MV-4-11 (cell line): ENCODE data around the gene MBP.

Source experiments
- DNase-seq: peaks from one replicate; lab custom pipeline; 2025; lab: John Stamatoyannopoulos, UW

MBP gene

GRCh38 chr18:77133835-77134496, 1.4 kb upstream of the MBP start:
- DNase-seq, result peak; percentile 85

GRCh38 chr18:77133051-77133834, 660 bp upstream of the MBP start:
- DNase-seq, result no peak

GRCh38 chr18:77131652-77132368, 773 bp downstream of the MBP start:
- peak; percentile 36 for DNase-seq

- peak; percentile 69 for DNase-seq
Observed at GRCh38 chr18:77131100-77131651, 1.4 kb downstream of the MBP start.

GRCh38 chr18:77130229-77131099, 2.1 kb downstream of the MBP start:
- DNase-seq, result no peak

GRCh38 chr18:77129150-77129551, 3.4 kb downstream of the MBP start:
- no peak for DNase-seq

- peak; percentile 98 for DNase-seq
Observed at GRCh38 chr18:77127769-77128671, 4.6 kb downstream of the MBP start.

GRCh38 chr18:77124452-77124922, 8.1 kb downstream of the MBP start:
- DNase-seq, result peak; percentile 32

- DNase-seq, result no peak
Observed at GRCh38 chr18:77123320-77124231, 9.0 kb downstream of the MBP start.

- DNase-seq, result no peak
Observed at GRCh38 chr18:77121523-77121922, 11.1 kb downstream of the MBP start.

- no peak for DNase-seq
Observed at GRCh38 chr18:77119851-77120491, 12.6 kb downstream of the MBP start.

- DNase-seq, result no peak
Observed at GRCh38 chr18:77119101-77119850, 13.3 kb downstream of the MBP start.

- DNase-seq, result no peak
Observed at GRCh38 chr18:77118256-77119090, 14.1 kb downstream of the MBP start.

GRCh38 chr18:77116201-77117080, 16.1 kb downstream of the MBP start:
- no peak for DNase-seq

GRCh38 chr18:77115192-77115953, 17.2 kb downstream of the MBP start:
- no peak for DNase-seq
